IMR-90 (cell line): ENCODE measurements around the gene BTN3A1. TPM values are rescaled to one million over a fixed set of nuclear protein-coding genes. Genes with fewer than 3 reads are reported as not detected.

ENCODE experiments used
- ATAC-seq: fragments of 200-7000 bp; cut with Tn5 transposase; 2 replicates; pipeline ENCODE4 v1.9.1; 2020; ENCODE audit warnings: low read depth, mild to moderate bottlenecking, moderate library complexity
- BruUV-seq: library from RNA; stranded (reverse); fragments of 400-500 nt; replicated peaks from 2 replicates; lab custom pipeline; 2021; lab: Mats Ljungman, UMichigan
- CTCF ChIA-PET: fragments of 300-600 bp; formaldehyde crosslinking; extraction: SDS; loops from one replicate; lab custom pipeline; 2021; ENCODE audit warnings: antibody characterized with exemption; lab: Yijun Ruan, JAX
- POLR2A ChIA-PET: fragments of 300-600 bp; sonication (Branson Sonifier 250); formaldehyde crosslinking; loops from one replicate; lab custom pipeline; 2022; ENCODE audit warnings: antibody characterized with exemption; ENCODE audit not compliant: unreplicated experiment; lab: Charles Lee
- DNase-seq: peaks from one replicate; pipeline ENCODE4 v3.0.0; 2013
- H2AFZ ChIP-seq: replicated peaks from 2 replicates; pipeline ENCODE3; 2013; ENCODE audit warnings: low read length, mild to moderate bottlenecking; ENCODE audit not compliant: poor library complexity
- H2AK5ac ChIP-seq: 2 replicates; pipeline ENCODE4 v1.6.1; 2013; ENCODE audit warnings: low read depth, low read length, inconsistent platforms
- H2AK9ac ChIP-seq: replicated peaks from 2 replicates; pipeline ENCODE3; 2013; ENCODE audit warnings: mild to moderate bottlenecking, low read depth, low read length, moderate library complexity; ENCODE audit not compliant: poor library complexity
- H2BK120ac ChIP-seq: 2 replicates; pipeline ENCODE4 v1.6.1; 2013; ENCODE audit warnings: low read depth, low read length, inconsistent platforms
- H2BK15ac ChIP-seq: 3 replicates; pipeline ENCODE4 v1.6.1; 2013; ENCODE audit warnings: low read depth, low read length, inconsistent platforms
- H2BK20ac ChIP-seq: 2 replicates; pipeline ENCODE4 v1.6.1; 2013; ENCODE audit warnings: low read depth, mild to moderate bottlenecking, inconsistent platforms, low read length, moderate library complexity
- H2BK5ac ChIP-seq: 2 replicates; pipeline ENCODE4 v1.6.1; 2013; ENCODE audit warnings: mild to moderate bottlenecking, low read depth, low read length, inconsistent platforms; ENCODE audit not compliant: poor library complexity, severe bottlenecking
- H3K14ac ChIP-seq: replicated peaks from 2 replicates; pipeline ENCODE4 v1.6.1; 2013; ENCODE audit warnings: low read depth, low read length, inconsistent platforms
- H3K18ac ChIP-seq: 2 replicates; pipeline ENCODE4 v1.6.1; 2013; ENCODE audit warnings: low read depth, low read length, control low read depth
- H3K23ac ChIP-seq: 2 replicates; pipeline ENCODE4 v1.6.1; 2013; ENCODE audit warnings: low read depth, low read length, inconsistent platforms
- H3K27ac ChIP-seq: 2 replicates; pipeline ENCODE4 v1.5.1; 2013; ENCODE audit warnings: mild to moderate bottlenecking, control low read depth, low read length; ENCODE audit not compliant: insufficient read depth
- H3K27me3 ChIP-seq: 2 replicates; pipeline ENCODE4 v1.6.1; 2013; ENCODE audit warnings: low read length; ENCODE audit not compliant: control insufficient read depth, insufficient read depth
- H3K36me3 ChIP-seq: 2 replicates; pipeline ENCODE4 v1.6.1; 2013; ENCODE audit warnings: low read length, mixed read lengths; ENCODE audit not compliant: control insufficient read depth, insufficient read depth
- H3K4ac ChIP-seq: 2 replicates; pipeline ENCODE4 v1.6.1; 2013; ENCODE audit warnings: low read depth, low read length, inconsistent platforms
- H3K4me1 ChIP-seq: 2 replicates; pipeline ENCODE4 v1.6.1; 2013; ENCODE audit warnings: low read length, mixed read lengths; ENCODE audit not compliant: control insufficient read depth, insufficient read depth
- H3K4me2 ChIP-seq: 2 replicates; pipeline ENCODE4 v1.6.1; 2013; ENCODE audit warnings: low read depth, mild to moderate bottlenecking, control low read depth, low read length, moderate library complexity
- H3K4me3 ChIP-seq: 2 replicates; pipeline ENCODE4 v1.5.1; 2013; ENCODE audit warnings: low read depth, mild to moderate bottlenecking, control low read depth, low read length, moderate library complexity; ENCODE audit not compliant: insufficient read depth
- H3K56ac ChIP-seq: 2 replicates; pipeline ENCODE4 v1.6.1; 2013; ENCODE audit warnings: low read length, inconsistent platforms; ENCODE audit not compliant: insufficient read depth; ENCODE audit errors: extremely low read depth
- H3K79me1 ChIP-seq, 2 experiments: 2 replicates each; pipeline ENCODE4 v1.6.1; 2013; ENCODE audit warnings: low read length in 2 of 2, inconsistent platforms in 1 of 2, low read depth in 1 of 2
- H3K9ac ChIP-seq: 2 replicates; pipeline ENCODE4 v1.6.1; 2013; ENCODE audit warnings: low read depth, low read length, control low read depth
- H3K9me1 ChIP-seq: 2 replicates; pipeline ENCODE4 v1.6.1; 2013; ENCODE audit warnings: low read length, inconsistent platforms; ENCODE audit not compliant: insufficient read depth
- H3K9me3 ChIP-seq: 2 replicates; pipeline ENCODE4 v1.6.1; 2013; ENCODE audit warnings: low read length; ENCODE audit not compliant: control insufficient read depth, insufficient read depth
- H4K20me1 ChIP-seq: 2 replicates; pipeline ENCODE4 v1.6.1; 2013; ENCODE audit warnings: low read length, inconsistent platforms; ENCODE audit not compliant: insufficient read depth
- H4K5ac ChIP-seq: 2 replicates; pipeline ENCODE4 v1.6.1; 2013; ENCODE audit warnings: mild to moderate bottlenecking, low read depth, low read length, control low read depth
- H4K8ac ChIP-seq, 2 experiments: 2 replicates each; pipeline ENCODE4 v1.6.1; 2013; ENCODE audit warnings: low read depth in 2 of 2, low read length in 2 of 2, control low read depth in 1 of 2, inconsistent platforms in 1 of 2
- H4K91ac ChIP-seq: 2 replicates; pipeline ENCODE4 v1.6.1; 2013; ENCODE audit warnings: low read depth, low read length, inconsistent platforms; ENCODE audit not compliant: insufficient read depth
- BHLHE40 ChIP-seq: fragments of 150-350 bp; IDR thresholded peaks from 2 replicates; pipeline ENCODE4 v1.6.1; 2016; ENCODE audit warnings: mild to moderate bottlenecking, low read depth, low read length
- CEBPB ChIP-seq: IDR thresholded peaks from 2 replicates; pipeline ENCODE4 v1.6.1; 2012; ENCODE audit warnings: low read depth, low read length, improper control_type of control experiment
- CHD1 ChIP-seq: IDR thresholded peaks from 2 replicates; pipeline ENCODE4 v1.6.1; 2012; ENCODE audit warnings: low read depth, low read length, improper control_type of control experiment
- FOS ChIP-seq: fragments of 150-350 bp; IDR thresholded peaks from 2 replicates; pipeline ENCODE4 v1.6.1; 2016; ENCODE audit warnings: low read depth, low read length
- MAFK ChIP-seq: IDR thresholded peaks from 2 replicates; pipeline ENCODE4 v1.6.1; 2012; ENCODE audit warnings: low read depth, low read length, improper control_type of control experiment
- MAZ ChIP-seq: IDR thresholded peaks from 2 replicates; pipeline ENCODE4 v1.6.1; 2012; ENCODE audit warnings: low read depth, mild to moderate bottlenecking, low read length, improper control_type of control experiment, moderate library complexity, borderline replicate concordance
- MXI1 ChIP-seq: IDR thresholded peaks from 2 replicates; pipeline ENCODE4 v1.6.1; 2012; ENCODE audit warnings: low read depth, mild to moderate bottlenecking, low read length, moderate library complexity, borderline replicate concordance
- NFE2L2 ChIP-seq: fragments of 150-350 bp; IDR thresholded peaks from 2 replicates; pipeline ENCODE4 v1.6.1; 2016; ENCODE audit warnings: low read depth, mild to moderate bottlenecking, low read length
- POLR2A ChIP-seq: IDR thresholded peaks from 2 replicates; pipeline ENCODE4 v1.6.1; 2012; ENCODE audit warnings: mild to moderate bottlenecking, low read depth, low read length
- RCOR1 ChIP-seq: IDR thresholded peaks from 2 replicates; pipeline ENCODE4 v1.6.1; 2012; ENCODE audit warnings: mild to moderate bottlenecking, low read length, improper control_type of control experiment; ENCODE audit not compliant: insufficient replicate concordance
- RFX5 ChIP-seq: IDR thresholded peaks from 2 replicates; pipeline ENCODE4 v1.8.0; 2012; ENCODE audit warnings: low read depth, mild to moderate bottlenecking, low read length, moderate library complexity
- SMC3 ChIP-seq: fragments of 150-350 bp; IDR thresholded peaks from 2 replicates; pipeline ENCODE4 v1.6.1; 2016; ENCODE audit warnings: low read depth, mild to moderate bottlenecking, antibody characterized with exemption, low read length, moderate library complexity
- WGBS, 2 experiments: methylation state at CpG; one replicate each; pipeline versions ENCODE4 v1.1.5 to v1.1.7; 2013; ENCODE audit warnings: missing lambda C conversion rate in 2 of 2; ENCODE audit not compliant: insufficient read length in 1 of 2; ENCODE audit errors: extremely low coverage in 2 of 2; 5-methylcytosine and 5-hydroxymethylcytosine counted together
- dilution Hi-C: fragments of 300-500 bp; cut with HindIII; formaldehyde crosslinking; loops from one replicate; pipeline ENCODE4 v1.14.3; 2018; ENCODE audit warnings: low sequenced_read_pairs; ENCODE audit not compliant: unreplicated experiment
- in situ Hi-C: fragments of 300-500 bp; cut with MboI; formaldehyde crosslinking; loops from 3 replicates; pipeline ENCODE4 v1.14.3; 2019; ENCODE audit warnings: low sequenced_read_pairs, inconsistent platforms, mixed read lengths
- intact Hi-C: fragments of 100-400 bp; cut with micrococcal nuclease; formaldehyde crosslinking; loops from 2 replicates; pipeline ENCODE4 v1.10.0; 2022
- polyA plus RNA-seq, 3 experiments: library from polyadenylated mRNA; depleted of rRNA; stranded (reverse); fragments of >200 nt; gene quantifications; 2 replicates each; pipeline ENCODE4 v1.2.3, GENCODE V29; 2012; ENCODE audit warnings: low replicate concordance in 1 of 3
- total RNA-seq: library from RNA; depleted of rRNA; stranded (reverse); fragments of >200 nt; gene quantifications from 2 replicates; pipeline ENCODE4 v1.2.3, GENCODE V29; 2012

The BTN3A1 gene
- total and polyA plus RNA-seq, 2 of the 4 experiments (the other 2 are of a cell fraction) = 14.4 to 16.5 TPM

DNA sequence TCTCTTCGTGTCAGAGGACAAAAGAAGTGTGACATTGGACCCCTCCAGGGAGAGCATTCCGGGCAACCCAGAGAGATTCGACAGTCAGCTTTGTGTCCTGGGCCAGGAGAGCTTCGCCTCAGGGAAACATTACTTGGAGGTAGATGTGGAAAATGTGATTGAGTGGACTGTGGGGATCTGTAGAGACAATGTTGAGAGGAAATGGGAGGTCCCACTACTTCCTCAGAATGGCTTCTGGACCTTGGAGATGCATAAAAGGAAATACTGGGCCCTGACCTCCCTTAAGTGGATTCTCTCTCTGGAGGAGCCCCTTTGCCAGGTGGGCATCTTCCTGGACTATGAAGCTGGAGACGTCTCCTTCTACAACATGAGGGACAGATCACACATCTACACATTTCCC lies 28.7 kb downstream of the BTN3A1 start:
- no peak overlapping the region for H2BK20ac ChIP-seq
- no peak overlapping the region for H3K4me2 ChIP-seq
- H3K27me3 ChIP-seq = no peaks in the 10 kb centered on the region
- no peak overlapping the region for H2BK15ac ChIP-seq
- ATAC-seq (no peak), DNase-seq (no peak)
- no peak overlapping the region for H2AFZ ChIP-seq
- in situ Hi-C loops (no loop called here), dilution Hi-C loops (no loop called here), intact Hi-C loops (no loop called here)
- no peak overlapping the region for H4K91ac ChIP-seq
- H3K4ac ChIP-seq = no peak overlapping the region
- no peaks in the 10 kb centered on the region for H4K20me1 ChIP-seq
- H2BK120ac ChIP-seq = no peak overlapping the region
- no peak overlapping the region for H3K23ac ChIP-seq
- peaks cover 39% of the 10 kb centered on the region for H3K36me3 ChIP-seq
- no peak overlapping the region for H4K8ac ChIP-seq
- no peak overlapping the region for H3K4me3 ChIP-seq
- no peak overlapping the region for H3K27ac ChIP-seq
- H3K9me3 ChIP-seq = no peaks in the 10 kb centered on the region; the same call in 1 of the 2 replicates
- H2AK9ac ChIP-seq = no peak overlapping the region
- ChIA-PET CTCF (no interaction called here), POLR2A (interaction anchor here (0.5 kb wide), 1 partner anchor 10 kb away, joined by 3 read pairs; no protein-coding TSS in a partner anchor)
- no peak overlapping the region for H3K18ac ChIP-seq
- 60% methylated on average over 1 of the region's 5 CpGs; no CpG with 5 or more reads in 1 of the 2 experiments for WGBS, 2 experiments
- no TSS peak for BruUV-seq
- no peak overlapping the region for H3K14ac ChIP-seq
- peaks cover 3% of the 10 kb centered on the region; the same call in 1 of the 2 replicates for H3K4me1 ChIP-seq
- peaks cover 0 to 25% of the 10 kb centered on the region in 2 experiments; a peak in 2 of 4 replicates for H3K79me1 ChIP-seq
- no peak overlapping the region for H2BK5ac ChIP-seq
- no peak overlapping the region for H3K56ac ChIP-seq
- no peak overlapping the region for H3K9ac ChIP-seq
- H2AK5ac ChIP-seq = no peak overlapping the region
- peaks cover 14% of the 10 kb centered on the region for H3K9me1 ChIP-seq
- TF ChIP-seq FOS = no peak
- TF ChIP-seq MAZ = no peak
- no peak for TF ChIP-seq MAFK
- TF ChIP-seq CEBPB = no peak
- no peak for TF ChIP-seq RCOR1
- no peak for TF ChIP-seq POLR2A
- no peak for TF ChIP-seq BHLHE40
- no peak for TF ChIP-seq NFE2L2
- no peak for TF ChIP-seq CHD1
- TF ChIP-seq RFX5 = no peak
- TF ChIP-seq SMC3 = no peak
- TF ChIP-seq MXI1 = no peak
- H4K5ac ChIP-seq = no peak overlapping the region
